ENCODE measurements around the gene LHX4.
"Not testable (repeated sequence)": the region's sequence is repeated elsewhere in the genome, so short reads cannot be mapped to it uniquely, and the experiment has no call there.

The LHX4 gene

GRCh38 chr1:180198196-180198595 is 31.9 kb upstream of the LHX4 start:
- DNase-seq, result no peak

GRCh38 chr1:180198611-180199010 is 31.5 kb upstream of the LHX4 start:
- no peak for DNase-seq

- DNase-seq, result no peak
Measured at GRCh38 chr1:180199018-180199417, 31.0 kb upstream of the LHX4 start.

GRCh38 chr1:180201451-180202200 is 28.4 kb upstream of the LHX4 start:
- no peak for DNase-seq

GRCh38 chr1:180202588-180202987 is 27.5 kb upstream of the LHX4 start:
- not testable (repeated sequence) for DNase-seq

GRCh38 chr1:180204231-180204630 is 25.8 kb upstream of the LHX4 start:
- no peak for DNase-seq

- DNase-seq, result no peak
Measured at GRCh38 chr1:180206581-180206980, 23.5 kb upstream of the LHX4 start.

- DNase-seq, result no peak
Measured at GRCh38 chr1:180208264-180208663, 21.8 kb upstream of the LHX4 start.

GRCh38 chr1:180210008-180210620 is 19.9 kb upstream of the LHX4 start:
- no peak for DNase-seq

GRCh38 chr1:180211156-180211859 is 18.8 kb upstream of the LHX4 start:
- DNase-seq, result no peak

- DNase-seq, result no peak
Measured at GRCh38 chr1:180211860-180212229, 18.2 kb upstream of the LHX4 start.

- no peak for DNase-seq
Measured at GRCh38 chr1:180213401-180214170, 16.5 kb upstream of the LHX4 start.

GRCh38 chr1:180215856-180216625 is 14.0 kb upstream of the LHX4 start:
- DNase-seq, result no peak

GRCh38 chr1:180217006-180217405 is 13.1 kb upstream of the LHX4 start:
- no peak for DNase-seq

- no peak for DNase-seq
Measured at GRCh38 chr1:180218806-180219765, 11.0 kb upstream of the LHX4 start.

- DNase-seq, result no peak
Measured at GRCh38 chr1:180219776-180220175, 10.3 kb upstream of the LHX4 start.

GRCh38 chr1:180221462-180221861 is 8.6 kb upstream of the LHX4 start:
- no peak for DNase-seq

- no peak for DNase-seq
Measured at GRCh38 chr1:180224902-180225301, 5.2 kb upstream of the LHX4 start.

GRCh38 chr1:180225403-180225802 is 4.7 kb upstream of the LHX4 start:
- no peak for DNase-seq

GRCh38 chr1:180227861-180228647 is 2.0 kb upstream of the LHX4 start:
- no peak for DNase-seq
